COLO668 (cell line): ENCODE results near the gene GCNT4.

Experiments
- DNase-seq: peaks from one replicate; lab custom pipeline; 2025; ENCODE audit not compliant: unreplicated experiment; lab: John Stamatoyannopoulos, UW

The GCNT4 gene

GRCh38 chr5:75051217-75051751 is 1.1 kb downstream of the GCNT4 start:
- peak; percentile 5 for DNase-seq

GRCh38 chr5:75050415-75050814 is 1.9 kb downstream of the GCNT4 start:
- no peak for DNase-seq

- DNase-seq: peak; percentile 51
These were observed 2.7 kb downstream of the GCNT4 start for GRCh38 chr5:75049456-75050351.

- DNase-seq: no peak
These were observed 3.9 kb downstream of the GCNT4 start for GRCh38 chr5:75048457-75048953.

- no peak for DNase-seq
These were observed 5.0 kb downstream of the GCNT4 start for GRCh38 chr5:75047356-75047755.

- DNase-seq: no peak
These were observed 5.8 kb downstream of the GCNT4 start for GRCh38 chr5:75046366-75047142.

- no peak for DNase-seq
These were observed 7.3 kb downstream of the GCNT4 start for GRCh38 chr5:75045071-75045470.

GRCh38 chr5:75044406-75044805 is 8.0 kb downstream of the GCNT4 start:
- DNase-seq: no peak

GRCh38 chr5:75043633-75044264 is 8.6 kb downstream of the GCNT4 start:
- no peak for DNase-seq

GRCh38 chr5:75042522-75042921 is 9.8 kb downstream of the GCNT4 start:
- DNase-seq: no peak

GRCh38 chr5:75040973-75041372 is 11.4 kb downstream of the GCNT4 start:
- no peak for DNase-seq

- DNase-seq: peak; percentile 7
These were observed 15.3 kb downstream of the GCNT4 start for GRCh38 chr5:75037106-75037505.

- no peak for DNase-seq
These were observed 18.1 kb downstream of the GCNT4 start for GRCh38 chr5:75034137-75034739.

GRCh38 chr5:75031366-75031765 is 21.0 kb downstream of the GCNT4 start:
- DNase-seq: no peak

- DNase-seq: no peak
These were observed 24.3 kb downstream of the GCNT4 start for GRCh38 chr5:75028090-75028489.

GRCh38 chr5:75023368-75024159 is 28.8 kb downstream of the GCNT4 start:
- DNase-seq: no peak

- DNase-seq: no peak
These were observed 30.6 kb downstream of the GCNT4 start for GRCh38 chr5:75021800-75022199.

GRCh38 chr5:75021219-75021618 is 31.1 kb downstream of the GCNT4 start:
- DNase-seq: peak; percentile 0

GRCh38 chr5:75020016-75020656 is 32.2 kb downstream of the GCNT4 start:
- peak; percentile 40 for DNase-seq
